K562 (cell line): ENCODE data around the gene MAGI2.

ENCODE experiments used
- FOXP1 ChIP-seq: sonication (generic); formaldehyde crosslinking; IDR thresholded peaks from 2 replicates; pipeline ENCODE4 v1.8.0; 2022; ENCODE audit warnings: mild to moderate bottlenecking, missing genetic modification reagents
- MYNN ChIP-seq, 2 experiments: sonication (generic); formaldehyde crosslinking in 1 of 2; IDR thresholded peaks; 2 replicates each; pipeline versions ENCODE4 v1.5.0 to v1.6.1; 2016 to 2020; ENCODE audit warnings: antibody characterized with exemption in 1 of 2, missing genetic modification reagents in 1 of 2
- SREBF1 ChIP-seq: fragments of 150-350 bp; IDR thresholded peaks from 2 replicates; pipeline ENCODE4 v1.6.1; 2014; ENCODE audit warnings: antibody characterized with exemption, low read depth, low read length, borderline replicate concordance

GRCh38 chr7:78141522-78142281 is 1311.8 kb downstream of the MAGI2 start:
- no peak for TF ChIP-seq MYNN (IDR thresholded peaks at IDR 0.05)
- TF ChIP-seq MYNN (CRISPR knock-in tag; IDR thresholded peaks at IDR 0.05), result no peak
- no peak for TF ChIP-seq FOXP1
- TF ChIP-seq SREBF1, result no peak
